ENCODE results near the gene SORBS2. TPM values are rescaled to one million over a fixed set of nuclear protein-coding genes. Genes with fewer than 3 reads are reported as not detected.

Gene SORBS2
- total and polyA plus RNA-seq, 7 donors, result 7.9 to 1,032 (median 849) TPM

- Histone ChIP-seq H3K4me3 (no peak overlapping the region), H3K4me1 (peaks cover 0 to 53% (median 47%) of the 10 kb centered on the region in 4 donors), H3K27me3 (no peaks in the 10 kb centered on the region), H3K9me3 (no peaks in the 10 kb centered on the region), H3K36me3 (no peaks in the 10 kb centered on the region), H3K27ac (peak overlapping the region; percentile 72 to 94 (median 86))
- TF ChIP-seq POLR2A (IDR thresholded peaks at IDR 0.05) (no peak), POLR2AphosphoS5 (IDR thresholded peaks at IDR 0.05) (no peak), EP300 (IDR thresholded peaks at IDR 0.05) (no peak), CTCF (IDR thresholded peaks at IDR 0.05) (no peak)
- intact Hi-C loops (cut with DNase I), result loop anchor here (5.0 kb wide), 1 partner anchor 191 kb away; no protein-coding TSS in a partner anchor
- WGBS, 2 donors, result 80 to 82% methylated on average over 7 of the region's 7 CpGs
- DNase-seq, result no peak
These were observed 24.5 kb upstream of the SORBS2 start for GRCh38 chr4:185836241-185837084.

DNA sequence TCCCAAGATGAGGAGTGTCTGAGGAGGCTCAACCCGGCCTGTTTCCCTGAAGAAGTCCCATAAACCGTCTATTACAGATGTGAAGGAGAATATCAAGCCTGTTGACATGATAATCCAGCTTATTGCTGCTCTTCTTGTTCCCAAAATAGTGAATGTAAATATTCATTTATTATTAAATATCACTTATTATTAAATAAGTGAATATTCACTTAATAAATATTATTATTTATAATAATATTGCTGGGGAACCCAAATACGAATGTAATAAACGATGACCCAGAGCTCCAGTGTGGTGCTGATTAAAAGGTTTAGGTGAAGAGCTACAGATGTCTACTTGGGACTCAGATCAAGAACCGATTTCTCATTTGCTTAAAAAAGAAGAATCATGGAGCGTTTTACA lies 23.8 kb upstream of the SORBS2 start:
- no peak for DNase-seq
- Histone ChIP-seq H3K9me3 (no peaks in the 10 kb centered on the region), H3K27me3 (no peaks in the 10 kb centered on the region), H3K4me3 (no peak overlapping the region), H3K27ac (peak overlapping the region in 3 of 4 donors; percentile 85 to 94 (median 88)), H3K36me3 (no peaks in the 10 kb centered on the region), H3K4me1 (peaks cover 0 to 49% (median 41%) of the 10 kb centered on the region in 4 donors)
- 88 to 91% methylated on average over 6 of the region's 6 CpGs for WGBS, 2 donors
- intact Hi-C loops (cut with DNase I), result loop anchor here (5.0 kb wide), 1 partner anchor 191 kb away; no protein-coding TSS in a partner anchor
- TF ChIP-seq POLR2A (IDR thresholded peaks at IDR 0.05), result no peak
- no peak for TF ChIP-seq EP300 (IDR thresholded peaks at IDR 0.05)
- TF ChIP-seq POLR2AphosphoS5 (IDR thresholded peaks at IDR 0.05), result no peak
- TF ChIP-seq CTCF (IDR thresholded peaks at IDR 0.05), result no peak

GRCh38 chr4:185835336-185835735 lies 23.3 kb upstream of the SORBS2 start:
- no peaks in the 10 kb centered on the region for H3K36me3 ChIP-seq
- WGBS, 2 donors, result 95 to 97% methylated on average over 4 of the region's 4 CpGs
- DNase-seq, result no peak
- peak overlapping the region in 2 of 4 donors; percentile 85 to 94 for H3K27ac ChIP-seq
- TF ChIP-seq CTCF (IDR thresholded peaks at IDR 0.05) (no peak), POLR2A (IDR thresholded peaks at IDR 0.05) (no peak), POLR2AphosphoS5 (IDR thresholded peaks at IDR 0.05) (no peak), EP300 (IDR thresholded peaks at IDR 0.05) (no peak)
- intact Hi-C loops (cut with DNase I), result loop anchor here (5.0 kb wide), 1 partner anchor 192 kb away; no protein-coding TSS in a partner anchor
- H3K4me1 ChIP-seq, result peaks cover 0 to 45% (median 36%) of the 10 kb centered on the region in 4 donors
- no peak overlapping the region for H3K4me3 ChIP-seq
- no peaks in the 10 kb centered on the region for H3K27me3 ChIP-seq
- H3K9me3 ChIP-seq, result no peaks in the 10 kb centered on the region

GRCh38 chr4:185834778-185835177 lies 22.8 kb upstream of the SORBS2 start:
- Histone ChIP-seq H3K4me3 (no peak overlapping the region), H3K27me3 (no peaks in the 10 kb centered on the region), H3K27ac (no peak overlapping the region), H3K36me3 (no peaks in the 10 kb centered on the region), H3K4me1 (peaks cover 0 to 39% (median 31%) of the 10 kb centered on the region in 4 donors), H3K9me3 (no peaks in the 10 kb centered on the region)
- TF ChIP-seq CTCF (IDR thresholded peaks at IDR 0.05), result no peak
- no peak for TF ChIP-seq POLR2A (IDR thresholded peaks at IDR 0.05)
- no peak for TF ChIP-seq EP300 (IDR thresholded peaks at IDR 0.05)
- TF ChIP-seq POLR2AphosphoS5 (IDR thresholded peaks at IDR 0.05), result no peak
- WGBS, 2 donors, result 89 to 92% methylated on average over 6 of the region's 6 CpGs
- no peak for DNase-seq
- intact Hi-C loops (cut with DNase I), result loop anchor here (5.0 kb wide), 1 partner anchor 193 kb away; no protein-coding TSS in a partner anchor
